GM18511 (cell line): ENCODE results near the gene GMNC.
A peak's percentile ranks its signal among the peaks of the same experiment; 100 is the strongest.
"Not testable (repeated sequence)": the region's sequence is repeated elsewhere in the genome, so short reads cannot be mapped to it uniquely, and the experiment has no call there.

Experiments used
- ATAC-seq: cut with Tn5 transposase; IDR thresholded peaks from one replicate; pipeline ENCODE4 v1.9.1; 2021; ENCODE audit warnings: mild to moderate bottlenecking, moderate library complexity; ENCODE audit not compliant: unreplicated experiment

Gene GMNC

GRCh38 chr3:190862209-190863118 is at the start of gene GMNC:
Gene GMNC (minus strand): TSS chr3:190862694. CDS start chr3:190862615, 79 bp downstream.
- ATAC-seq, result peak; percentile 80

GRCh38 chr3:190911382-190911781 is 48.9 kb upstream of the GMNC start:
- no peak for ATAC-seq

- no peak for ATAC-seq
Measured at GRCh38 chr3:190909908-190910307, 47.4 kb upstream of the GMNC start.

GRCh38 chr3:190903156-190903555 is 40.7 kb upstream of the GMNC start:
- no peak for ATAC-seq

- no peak for ATAC-seq
Measured at GRCh38 chr3:190902292-190902691, 39.8 kb upstream of the GMNC start.

GRCh38 chr3:190892395-190892902 is 30.0 kb upstream of the GMNC start:
- ATAC-seq, result no peak

GRCh38 chr3:190886945-190887344 is 24.5 kb upstream of the GMNC start:
- ATAC-seq, result peak; percentile 81

GRCh38 chr3:190883973-190884832 is 21.7 kb upstream of the GMNC start:
- ATAC-seq, result peak; percentile 73

- no peak for ATAC-seq
Measured at GRCh38 chr3:190883141-190883540, 20.6 kb upstream of the GMNC start.

- ATAC-seq, result no peak
Measured at GRCh38 chr3:190877925-190878324, 15.4 kb upstream of the GMNC start.

- ATAC-seq, result not testable (repeated sequence)
Measured at GRCh38 chr3:190876433-190876832, 13.9 kb upstream of the GMNC start.

- not testable (repeated sequence) for ATAC-seq
Measured at GRCh38 chr3:190875061-190875460, 12.6 kb upstream of the GMNC start.

- no peak for ATAC-seq
Measured at GRCh38 chr3:190870127-190870526, 7.6 kb upstream of the GMNC start.

GRCh38 chr3:190867071-190867470 is 4.6 kb upstream of the GMNC start:
- no peak for ATAC-seq

- no peak for ATAC-seq
Measured at GRCh38 chr3:190865828-190866227, 3.3 kb upstream of the GMNC start.

- ATAC-seq, result peak; percentile 43
Measured at GRCh38 chr3:190865419-190865818, 2.9 kb upstream of the GMNC start.

GRCh38 chr3:190864002-190864401 is 1.5 kb upstream of the GMNC start:
- ATAC-seq, result no peak

GRCh38 chr3:190863119-190863465 is 598 bp upstream of the GMNC start:
- peak; percentile 12 for ATAC-seq

- no peak for ATAC-seq
Measured at GRCh38 chr3:190860521-190860920, 2.0 kb downstream of the GMNC start.

- no peak for ATAC-seq
Measured at GRCh38 chr3:190855151-190855550, 7.3 kb downstream of the GMNC start.

GRCh38 chr3:190854062-190854461 is 8.4 kb downstream of the GMNC start:
- no peak for ATAC-seq

- ATAC-seq, result no peak
Measured at GRCh38 chr3:190853464-190853863, 9.0 kb downstream of the GMNC start.
